A549 (cell line): ENCODE results near the gene MYMK.

Experiments
- BCL3 ChIP-seq: fragments of >200 bp; sonication (Bioruptor Twin); formaldehyde crosslinking; IDR thresholded peaks from 3 replicates; pipeline ENCODE4 v1.6.1; 2016
- CHD2 ChIP-seq: fragments of 150-350 bp; IDR thresholded peaks from 2 replicates; pipeline ENCODE4 v1.6.1; 2014; ENCODE audit warnings: low read length; ENCODE audit not compliant: partially characterized antibody
- CTCF ChIP-seq: fragments of >200 bp; sonication (Bioruptor Twin); formaldehyde crosslinking; IDR thresholded peaks from 3 replicates; pipeline ENCODE4 v1.5.1; 2016
- HOXB5 ChIP-seq: fragments of 250-450 bp; sonication (Bioruptor Pico); IDR thresholded peaks from 2 replicates; pipeline ENCODE4 v1.5.0; 2020; ENCODE audit warnings: mild to moderate bottlenecking, moderate library complexity
- RCOR1 ChIP-seq: fragments of 150-350 bp; IDR thresholded peaks from 2 replicates; pipeline ENCODE4 v1.6.1; 2014; ENCODE audit warnings: antibody characterized with exemption, low read length, low read depth
- RFX5 ChIP-seq: fragments of 450-650 bp; IDR thresholded peaks from 2 replicates; pipeline ENCODE4 v1.7.1; 2014; ENCODE audit warnings: antibody characterized with exemption, mild to moderate bottlenecking, moderate library complexity
- ZFP36 ChIP-seq: fragments of 450-650 bp; IDR thresholded peaks from 2 replicates; pipeline ENCODE4 v1.6.1; 2014; ENCODE audit warnings: borderline replicate concordance; ENCODE audit not compliant: partially characterized antibody
- ZSCAN20 ChIP-seq: fragments of 250-450 bp; sonication (Bioruptor Pico); IDR thresholded peaks from 2 replicates; pipeline ENCODE4 v1.8.0; 2022; ENCODE audit warnings: mild to moderate bottlenecking, moderate library complexity

DNA sequence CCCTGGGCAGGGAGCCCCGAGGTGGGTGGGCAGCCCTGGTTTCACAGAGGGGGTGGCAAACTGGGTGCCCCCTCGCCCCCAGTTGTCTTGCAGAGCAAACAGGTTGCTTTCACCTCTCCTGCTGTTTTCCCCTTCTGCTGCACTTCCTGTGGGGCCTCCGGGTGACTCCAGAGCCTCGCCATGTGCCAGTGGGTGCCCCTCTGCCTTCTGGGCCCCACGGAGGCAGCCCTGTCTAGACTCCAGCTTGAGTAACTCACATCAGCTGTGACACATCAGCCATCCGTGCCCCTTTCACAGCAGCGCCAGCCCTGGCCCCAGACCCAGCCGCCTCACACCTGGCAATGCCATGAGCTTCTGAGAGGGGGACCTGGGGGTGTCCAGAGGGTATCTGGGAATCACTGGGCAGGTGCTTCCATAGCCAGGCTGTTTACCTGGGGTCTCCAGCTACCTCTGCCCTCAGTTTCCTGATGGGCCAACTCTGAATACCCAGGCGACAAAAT lies 46.7 kb upstream of the MYMK start:
- TF ChIP-seq CHD2 (no peak), CTCF (no peak), ZSCAN20 (CRISPR knock-in tag) (no peak), RCOR1 (no peak), BCL3 (no peak), RFX5 (no peak), ZFP36 (no peak), HOXB5 (CRISPR knock-in tag) (no peak)
